Measurements from ENCODE around the gene VEPH1.

DNA sequence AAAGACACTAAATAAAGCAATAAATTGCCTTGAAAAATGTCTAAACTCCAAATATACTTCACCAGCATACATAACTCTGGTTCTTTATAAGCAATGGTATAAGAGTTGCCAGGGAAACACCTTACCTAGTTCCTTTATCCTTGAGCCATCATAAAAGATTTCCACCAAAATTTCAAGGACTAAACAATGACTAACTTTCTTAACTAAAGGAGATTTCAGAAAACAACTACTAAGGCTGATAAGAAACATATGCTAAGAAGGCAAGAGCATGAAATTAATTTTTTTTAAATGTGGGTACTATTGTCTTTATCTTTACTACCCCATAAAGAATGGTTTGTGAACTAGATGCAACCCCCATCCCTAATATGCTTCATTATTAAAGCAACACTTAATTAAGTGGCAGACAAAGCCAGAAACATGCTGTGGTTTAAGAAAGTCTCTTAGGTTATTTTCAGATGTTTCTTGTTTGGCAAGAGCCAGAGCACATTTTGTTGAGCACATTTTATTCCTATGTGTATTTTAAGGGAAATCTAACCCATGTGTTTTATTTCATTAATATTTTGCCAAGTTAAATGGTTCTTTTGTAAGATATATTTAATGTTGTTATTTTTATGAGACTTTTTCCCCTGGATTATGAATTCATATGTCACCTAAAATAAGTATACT, 17.4 kb upstream of the VEPH1 start:
- TF ChIP-seq, protein P1, sequence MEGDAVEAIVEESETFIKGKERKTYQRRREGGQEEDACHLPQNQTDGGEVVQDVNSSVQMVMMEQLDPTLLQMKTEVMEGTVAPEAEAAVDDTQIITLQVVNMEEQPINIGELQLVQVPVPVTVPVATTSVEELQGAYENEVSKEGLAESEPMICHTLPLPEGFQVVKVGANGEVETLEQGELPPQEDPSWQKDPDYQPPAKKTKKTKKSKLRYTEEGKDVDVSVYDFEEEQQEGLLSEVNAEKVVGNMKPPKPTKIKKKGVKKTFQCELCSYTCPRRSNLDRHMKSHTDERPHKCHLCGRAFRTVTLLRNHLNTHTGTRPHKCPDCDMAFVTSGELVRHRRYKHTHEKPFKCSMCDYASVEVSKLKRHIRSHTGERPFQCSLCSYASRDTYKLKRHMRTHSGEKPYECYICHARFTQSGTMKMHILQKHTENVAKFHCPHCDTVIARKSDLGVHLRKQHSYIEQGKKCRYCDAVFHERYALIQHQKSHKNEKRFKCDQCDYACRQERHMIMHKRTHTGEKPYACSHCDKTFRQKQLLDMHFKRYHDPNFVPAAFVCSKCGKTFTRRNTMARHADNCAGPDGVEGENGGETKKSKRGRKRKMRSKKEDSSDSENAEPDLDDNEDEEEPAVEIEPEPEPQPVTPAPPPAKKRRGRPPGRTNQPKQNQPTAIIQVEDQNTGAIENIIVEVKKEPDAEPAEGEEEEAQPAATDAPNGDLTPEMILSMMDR (IDR thresholded peaks at IDR 0.05; ENCODE audit: low read depth, low read length) = no peak
- TF ChIP-seq EZH2phosphoT487 (IDR thresholded peaks at IDR 0.05; ENCODE audit: low read depth) = no peak
